Measurements from ENCODE around the gene MED9. TPM values are rescaled to one million over a fixed set of nuclear protein-coding genes. Genes with fewer than 3 reads are reported as not detected.

The MED9 gene
- polyA plus RNA-seq, 1 donor from 2014 or later = 25.1 TPM

DNA sequence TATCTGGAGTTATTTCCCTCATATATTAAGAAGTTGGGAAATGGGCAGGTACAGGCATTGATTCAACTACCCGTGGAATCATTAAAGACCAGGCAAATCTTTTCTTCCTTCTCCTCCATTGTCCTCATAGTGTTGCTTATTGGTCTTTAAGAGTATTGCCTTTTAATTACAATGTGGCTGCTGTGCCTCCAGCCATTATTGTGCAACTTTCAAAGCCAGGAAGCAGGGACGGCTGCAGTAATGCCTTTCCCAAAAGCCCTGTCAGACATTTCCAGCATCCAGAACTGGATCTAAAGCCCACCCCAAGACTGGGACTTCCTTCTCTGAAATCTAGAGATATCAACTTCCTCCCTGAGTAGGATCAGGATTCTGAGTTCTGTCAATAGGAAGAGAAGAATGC is 42.3 kb upstream of the MED9 start:
- no peaks in the 10 kb centered on the region for H4K20me1 ChIP-seq (ENCODE audit: insufficient read depth)
- no peaks in the 10 kb centered on the region for H3K36me3 ChIP-seq (ENCODE audit: insufficient read depth, low read length)
- no peaks in the 10 kb centered on the region for H3K27me3 ChIP-seq (ENCODE audit: insufficient read depth, low read depth, low read length)
- no peak overlapping the region for H3K4me3 ChIP-seq (ENCODE audit: low read length)
- H3K9ac ChIP-seq (ENCODE audit: low read length) = no peak overlapping the region
- no peaks in the 10 kb centered on the region for H3K9me2 ChIP-seq (ENCODE audit: insufficient read depth, low read length)
- no peaks in the 10 kb centered on the region for H3K9me3 ChIP-seq (ENCODE audit: low read length)
- H3F3A ChIP-seq (ENCODE audit: insufficient read depth, low read length, poor library complexity, severe bottlenecking) = no peaks in the 10 kb centered on the region
- no peak overlapping the region for H3K4me2 ChIP-seq (ENCODE audit: low read length)
- H3K27ac ChIP-seq (ENCODE audit: low read length) = no peak overlapping the region
- no peak overlapping the region for H2AFZ ChIP-seq (ENCODE audit: low read depth, low read length)
- no peaks in the 10 kb centered on the region for H3K79me2 ChIP-seq (replicated peaks; ENCODE audit: insufficient read depth, low read length)
- TF ChIP-seq SMC3 (conservative IDR thresholded peaks at IDR 0.05; ENCODE audit: poor library complexity) (no peak), MXI1 (conservative IDR thresholded peaks at IDR 0.05; ENCODE audit: poor library complexity, severe bottlenecking) (no peak), POLR2AphosphoS5 (IDR thresholded peaks at IDR 0.05) (no peak), EP300 (conservative IDR thresholded peaks at IDR 0.05; ENCODE audit: poor library complexity, severe bottlenecking) (no peak)
- TF ChIP-seq, protein P1, sequence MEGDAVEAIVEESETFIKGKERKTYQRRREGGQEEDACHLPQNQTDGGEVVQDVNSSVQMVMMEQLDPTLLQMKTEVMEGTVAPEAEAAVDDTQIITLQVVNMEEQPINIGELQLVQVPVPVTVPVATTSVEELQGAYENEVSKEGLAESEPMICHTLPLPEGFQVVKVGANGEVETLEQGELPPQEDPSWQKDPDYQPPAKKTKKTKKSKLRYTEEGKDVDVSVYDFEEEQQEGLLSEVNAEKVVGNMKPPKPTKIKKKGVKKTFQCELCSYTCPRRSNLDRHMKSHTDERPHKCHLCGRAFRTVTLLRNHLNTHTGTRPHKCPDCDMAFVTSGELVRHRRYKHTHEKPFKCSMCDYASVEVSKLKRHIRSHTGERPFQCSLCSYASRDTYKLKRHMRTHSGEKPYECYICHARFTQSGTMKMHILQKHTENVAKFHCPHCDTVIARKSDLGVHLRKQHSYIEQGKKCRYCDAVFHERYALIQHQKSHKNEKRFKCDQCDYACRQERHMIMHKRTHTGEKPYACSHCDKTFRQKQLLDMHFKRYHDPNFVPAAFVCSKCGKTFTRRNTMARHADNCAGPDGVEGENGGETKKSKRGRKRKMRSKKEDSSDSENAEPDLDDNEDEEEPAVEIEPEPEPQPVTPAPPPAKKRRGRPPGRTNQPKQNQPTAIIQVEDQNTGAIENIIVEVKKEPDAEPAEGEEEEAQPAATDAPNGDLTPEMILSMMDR (IDR thresholded peaks at IDR 0.05; ENCODE audit: poor library complexity, severe bottlenecking) = no peak
- TF ChIP-seq, protein P2, sequence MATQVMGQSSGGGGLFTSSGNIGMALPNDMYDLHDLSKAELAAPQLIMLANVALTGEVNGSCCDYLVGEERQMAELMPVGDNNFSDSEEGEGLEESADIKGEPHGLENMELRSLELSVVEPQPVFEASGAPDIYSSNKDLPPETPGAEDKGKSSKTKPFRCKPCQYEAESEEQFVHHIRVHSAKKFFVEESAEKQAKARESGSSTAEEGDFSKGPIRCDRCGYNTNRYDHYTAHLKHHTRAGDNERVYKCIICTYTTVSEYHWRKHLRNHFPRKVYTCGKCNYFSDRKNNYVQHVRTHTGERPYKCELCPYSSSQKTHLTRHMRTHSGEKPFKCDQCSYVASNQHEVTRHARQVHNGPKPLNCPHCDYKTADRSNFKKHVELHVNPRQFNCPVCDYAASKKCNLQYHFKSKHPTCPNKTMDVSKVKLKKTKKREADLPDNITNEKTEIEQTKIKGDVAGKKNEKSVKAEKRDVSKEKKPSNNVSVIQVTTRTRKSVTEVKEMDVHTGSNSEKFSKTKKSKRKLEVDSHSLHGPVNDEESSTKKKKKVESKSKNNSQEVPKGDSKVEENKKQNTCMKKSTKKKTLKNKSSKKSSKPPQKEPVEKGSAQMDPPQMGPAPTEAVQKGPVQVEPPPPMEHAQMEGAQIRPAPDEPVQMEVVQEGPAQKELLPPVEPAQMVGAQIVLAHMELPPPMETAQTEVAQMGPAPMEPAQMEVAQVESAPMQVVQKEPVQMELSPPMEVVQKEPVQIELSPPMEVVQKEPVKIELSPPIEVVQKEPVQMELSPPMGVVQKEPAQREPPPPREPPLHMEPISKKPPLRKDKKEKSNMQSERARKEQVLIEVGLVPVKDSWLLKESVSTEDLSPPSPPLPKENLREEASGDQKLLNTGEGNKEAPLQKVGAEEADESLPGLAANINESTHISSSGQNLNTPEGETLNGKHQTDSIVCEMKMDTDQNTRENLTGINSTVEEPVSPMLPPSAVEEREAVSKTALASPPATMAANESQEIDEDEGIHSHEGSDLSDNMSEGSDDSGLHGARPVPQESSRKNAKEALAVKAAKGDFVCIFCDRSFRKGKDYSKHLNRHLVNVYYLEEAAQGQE (IDR thresholded peaks at IDR 0.05; ENCODE audit: borderline replicate concordance) = no peak

DNA sequence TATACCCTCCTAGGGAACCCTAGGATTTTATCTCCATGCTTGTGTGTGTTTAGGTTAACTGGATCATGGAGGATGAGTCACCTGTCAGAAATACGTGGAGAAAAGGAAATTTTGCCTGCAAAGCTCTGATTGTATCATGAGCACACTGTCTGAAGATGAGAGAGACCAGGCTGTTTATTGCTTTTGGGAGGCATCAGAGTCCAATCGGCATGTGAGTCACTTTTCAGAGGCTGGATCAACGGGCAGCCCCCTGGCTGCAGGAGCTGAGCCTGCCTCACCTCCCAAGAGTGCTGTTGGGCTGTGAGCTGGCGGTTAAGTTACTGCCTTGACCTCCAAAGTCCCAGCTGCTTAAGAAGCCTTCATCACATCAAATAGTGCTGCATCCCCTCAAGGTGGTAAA is 41.5 kb upstream of the MED9 start:
- H3K79me2 ChIP-seq (replicated peaks; ENCODE audit: insufficient read depth, low read length) = no peaks in the 10 kb centered on the region
- no peaks in the 10 kb centered on the region for H3K27me3 ChIP-seq (ENCODE audit: insufficient read depth, low read depth, low read length)
- H3K9ac ChIP-seq (ENCODE audit: low read length) = no peak overlapping the region
- no peak for TF ChIP-seq MXI1 (conservative IDR thresholded peaks at IDR 0.05; ENCODE audit: poor library complexity, severe bottlenecking)
- no peak overlapping the region for H3K4me3 ChIP-seq (ENCODE audit: low read length)
- no peak overlapping the region for H3K4me2 ChIP-seq (ENCODE audit: low read length)
- no peak overlapping the region for H3K27ac ChIP-seq (ENCODE audit: low read length)
- H3K9me3 ChIP-seq (ENCODE audit: low read length) = no peaks in the 10 kb centered on the region
- no peaks in the 10 kb centered on the region for H3K36me3 ChIP-seq (ENCODE audit: insufficient read depth, low read length)
- no peak overlapping the region for H2AFZ ChIP-seq (ENCODE audit: low read depth, low read length)
- no peaks in the 10 kb centered on the region for H3K9me2 ChIP-seq (ENCODE audit: insufficient read depth, low read length)
- H3F3A ChIP-seq (ENCODE audit: insufficient read depth, low read length, poor library complexity, severe bottlenecking) = no peaks in the 10 kb centered on the region
- no peaks in the 10 kb centered on the region for H4K20me1 ChIP-seq (ENCODE audit: insufficient read depth)

DNA sequence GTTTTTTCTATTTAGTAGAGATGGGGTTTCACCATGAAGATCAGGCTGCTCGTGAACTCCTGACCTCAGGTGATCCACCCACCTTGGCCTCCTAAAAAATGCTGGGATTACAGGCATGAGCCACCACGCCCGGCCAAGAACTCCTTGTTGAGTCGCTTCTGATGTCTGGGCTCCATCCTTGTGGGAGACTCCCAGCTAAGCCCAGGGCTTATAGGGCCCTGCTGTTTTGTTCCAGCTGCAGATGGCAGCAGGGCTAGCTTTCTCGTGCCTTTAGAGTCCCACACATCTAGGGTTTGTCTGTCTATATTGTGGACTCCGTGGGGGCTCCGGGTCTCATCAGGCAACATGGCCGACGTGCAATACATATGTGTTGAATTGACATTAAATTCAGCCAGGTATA is 39.3 kb upstream of the MED9 start:
- Histone ChIP-seq H3K9me2 (ENCODE audit: insufficient read depth, low read length) (no peaks in the 10 kb centered on the region), H3K36me3 (ENCODE audit: insufficient read depth, low read length) (no peaks in the 10 kb centered on the region), H3K79me2 (replicated peaks; ENCODE audit: insufficient read depth, low read length) (no peaks in the 10 kb centered on the region)

More for the DNA sequence above, 39.3 kb upstream of the MED9 start:
- H4K20me1 ChIP-seq (ENCODE audit: insufficient read depth) = no peaks in the 10 kb centered on the region
- H3K27ac ChIP-seq (ENCODE audit: low read length) = no peak overlapping the region
- TF ChIP-seq MXI1 (conservative IDR thresholded peaks at IDR 0.05; ENCODE audit: poor library complexity, severe bottlenecking) (no peak), EZH2 (IDR thresholded peaks at IDR 0.05; ENCODE audit: borderline replicate concordance, insufficient read depth, low read length, poor library complexity, severe bottlenecking) (no peak), POLR2AphosphoS5 (IDR thresholded peaks at IDR 0.05) (no peak)
- TF ChIP-seq, protein P2 (IDR thresholded peaks at IDR 0.05; ENCODE audit: borderline replicate concordance) = no peak
- TF ChIP-seq, protein P1 (IDR thresholded peaks at IDR 0.05; ENCODE audit: poor library complexity, severe bottlenecking) = no peak
- no peak overlapping the region for H3K4me3 ChIP-seq (ENCODE audit: low read length)
- no peak overlapping the region for H2AFZ ChIP-seq (ENCODE audit: low read depth, low read length)
- no peaks in the 10 kb centered on the region for H3K27me3 ChIP-seq (ENCODE audit: insufficient read depth, low read depth, low read length)
- no peak overlapping the region for H3K4me2 ChIP-seq (ENCODE audit: low read length)
- H3K9ac ChIP-seq (ENCODE audit: low read length) = no peak overlapping the region
- no peaks in the 10 kb centered on the region for H3K9me3 ChIP-seq (ENCODE audit: low read length)
- H3F3A ChIP-seq (ENCODE audit: insufficient read depth, low read length, poor library complexity, severe bottlenecking) = no peaks in the 10 kb centered on the region

Measured in neural cell (in vitro differentiated cells).